ENCODE measurements around the gene SPPL2A.
"Not testable (repeated sequence)": the region's sequence is repeated elsewhere in the genome, so short reads cannot be mapped to it uniquely, and the experiment has no call there.

SPPL2A gene

DNA sequence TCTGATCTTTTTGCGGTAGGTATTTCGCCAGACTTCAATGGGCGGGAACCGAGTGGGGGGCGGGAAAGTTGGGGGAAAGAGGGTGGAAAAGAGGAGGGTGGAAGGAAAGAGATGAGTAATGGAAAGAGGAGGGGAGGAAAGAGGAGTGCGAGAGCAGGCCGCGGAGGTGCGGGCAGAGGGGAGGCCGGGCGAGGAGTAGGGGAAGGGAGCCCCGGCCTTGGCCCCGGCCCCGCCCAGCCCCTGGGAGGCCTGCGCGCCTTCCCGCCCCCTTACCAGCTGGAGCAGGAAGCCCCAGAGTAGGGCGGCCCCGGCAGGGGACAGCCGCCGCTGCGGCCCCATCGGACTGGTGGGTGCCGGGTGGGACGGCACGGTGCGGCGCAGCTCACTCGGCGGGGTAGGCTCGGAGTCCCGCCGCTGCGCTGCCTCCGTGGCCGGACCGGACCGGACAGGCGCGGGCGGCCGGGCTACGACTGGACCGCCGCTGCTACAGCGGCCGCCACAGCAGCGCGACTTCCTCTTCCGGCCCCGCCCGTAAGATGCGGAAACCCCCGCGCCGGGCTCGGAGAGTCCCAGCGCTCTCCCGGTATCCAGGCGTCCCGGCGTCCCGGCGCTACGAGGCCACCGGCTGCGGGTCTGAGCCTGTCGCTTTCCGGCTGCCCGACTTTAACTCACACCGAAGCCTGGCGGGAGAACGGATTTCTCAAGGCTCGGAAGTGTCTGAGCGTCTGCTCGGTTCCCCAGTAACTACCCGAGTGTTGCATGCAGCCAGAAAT lies at the start of gene SPPL2A:
Gene SPPL2A, minus strand, starts transcription at position 512 of the 773 bp plus-strand sequence. Its CDS starts 173 bp downstream, at position 339.
- DNase-seq = peak; percentile 70

DNA sequence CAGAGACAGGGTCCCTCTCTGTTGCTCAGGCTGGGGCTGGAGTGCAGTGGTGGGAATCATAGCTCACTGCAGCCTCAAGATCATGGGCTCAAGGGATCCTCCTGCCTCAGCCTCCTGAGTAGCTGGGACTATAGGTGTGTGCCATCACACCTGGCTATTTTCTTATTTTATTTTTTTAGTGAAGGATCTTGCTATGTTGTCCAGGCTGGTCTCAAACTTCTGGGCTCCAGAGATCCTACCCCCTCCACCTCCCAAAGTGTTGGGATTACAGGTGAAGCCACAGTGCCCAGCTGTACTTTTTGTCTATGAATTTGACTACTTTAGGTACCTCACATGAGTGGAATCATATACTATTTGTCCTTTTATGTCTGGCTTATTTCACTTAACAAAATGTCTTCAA lies 49.1 kb upstream of the SPPL2A start:
- no peak for DNase-seq

GRCh38 chr15:50813865-50814264 lies 48.4 kb upstream of the SPPL2A start:
- DNase-seq = no peak

GRCh38 chr15:50813089-50813488 lies 47.6 kb upstream of the SPPL2A start:
- no peak for DNase-seq

DNA sequence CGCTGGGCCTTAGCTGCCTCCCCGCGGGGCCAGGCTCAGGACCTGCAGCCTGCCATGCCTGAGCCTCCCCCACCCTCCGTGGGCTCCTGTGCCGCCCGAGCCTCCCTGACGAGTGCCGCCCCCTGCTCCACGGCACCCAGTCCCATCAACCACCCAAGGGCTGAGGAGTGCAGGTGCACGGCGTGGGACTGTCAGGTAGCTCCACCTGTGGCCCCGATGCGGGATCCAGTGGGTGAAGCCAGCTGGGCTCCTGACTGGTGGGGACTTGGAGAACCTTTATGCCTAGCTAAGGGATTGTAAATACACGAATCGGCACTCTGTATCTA lies 46.6 kb upstream of the SPPL2A start:
- not testable (repeated sequence) for DNase-seq

GRCh38 chr15:50811461-50812180 lies 46.1 kb upstream of the SPPL2A start:
- DNase-seq = not testable (repeated sequence)

- DNase-seq = no peak
These were observed 44.6 kb upstream of the SPPL2A start for GRCh38 chr15:50810128-50810527.

DNA sequence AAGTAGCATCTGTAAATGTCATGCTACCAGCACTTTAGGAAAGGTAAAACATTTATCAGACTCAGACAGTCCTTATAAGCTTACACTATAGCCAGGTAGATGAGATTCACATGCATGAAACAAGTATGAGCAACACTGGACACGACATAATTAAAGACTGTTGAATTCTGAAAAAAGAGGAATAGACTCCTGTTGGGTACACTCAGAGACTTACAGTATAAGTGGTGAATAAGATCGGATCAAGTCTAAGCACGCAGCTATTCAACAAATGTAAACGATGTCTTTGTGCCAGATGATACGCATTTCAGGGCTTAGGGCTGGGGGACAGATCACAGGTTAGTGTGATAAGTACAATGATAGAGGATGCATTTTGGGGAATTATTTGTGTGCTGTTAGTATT lies 43.2 kb upstream of the SPPL2A start:
- DNase-seq = no peak

- no peak for DNase-seq
These were observed 38.1 kb upstream of the SPPL2A start for GRCh38 chr15:50803479-50804180.

DNA sequence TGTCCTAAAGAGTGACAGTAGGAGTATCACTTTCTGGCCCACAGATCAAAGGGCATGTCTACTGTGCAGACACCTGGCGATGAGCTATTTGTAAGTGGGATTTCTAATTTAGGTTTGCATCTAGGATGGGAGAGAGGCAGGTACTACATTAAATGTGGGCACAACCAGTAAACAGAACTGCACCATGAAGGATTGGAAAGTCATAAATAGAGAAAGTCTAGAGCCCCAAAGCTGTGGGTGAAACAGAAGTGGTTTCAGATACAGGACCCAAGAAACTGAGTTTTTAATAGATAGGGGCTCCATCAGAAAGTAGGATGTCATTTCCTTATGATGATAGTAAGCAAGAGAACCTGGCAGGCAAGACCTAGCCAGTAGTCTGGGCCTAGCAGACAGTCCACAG lies 35.2 kb upstream of the SPPL2A start:
- no peak for DNase-seq

DNA sequence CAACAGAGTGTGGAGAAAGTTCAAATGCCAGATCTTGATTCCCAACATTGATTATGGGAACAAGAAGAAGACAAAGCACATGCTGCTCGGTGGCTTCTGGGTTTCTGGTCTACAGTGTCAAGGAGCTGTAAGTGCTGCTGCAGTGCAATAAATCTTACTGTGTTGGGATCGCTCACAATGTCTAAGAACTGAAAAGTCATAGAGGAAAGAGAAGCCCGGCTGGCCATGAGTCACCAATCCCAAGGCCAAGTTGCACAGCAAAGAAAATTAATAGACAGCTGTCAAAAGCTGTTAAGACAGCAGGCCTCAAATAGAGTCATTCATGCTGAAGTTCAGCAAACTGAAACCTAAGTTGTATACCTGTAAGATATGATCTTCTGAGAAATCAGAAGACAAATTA lies 33.2 kb upstream of the SPPL2A start:
- no peak for DNase-seq

DNA sequence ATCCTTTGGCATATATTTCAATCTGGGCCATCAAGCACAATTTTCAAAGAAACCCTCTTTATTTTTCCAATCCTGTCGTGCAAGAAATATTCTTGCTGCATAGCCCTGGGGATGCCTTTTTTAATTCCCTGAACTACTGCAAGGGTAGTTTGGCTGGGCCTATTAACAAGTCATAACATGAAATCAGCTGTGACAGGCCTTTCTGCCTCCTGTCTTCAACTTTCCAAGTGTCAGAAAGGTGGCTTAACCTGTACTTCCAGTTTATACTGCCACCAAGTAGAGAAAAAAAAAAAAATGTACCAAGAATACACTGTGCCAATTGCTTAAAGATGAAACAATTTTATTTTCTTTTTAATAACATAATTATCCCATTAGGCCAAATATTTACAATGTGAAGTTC lies 32.4 kb upstream of the SPPL2A start:
- no peak for DNase-seq

GRCh38 chr15:50791486-50791885 lies 26.0 kb upstream of the SPPL2A start:
- DNase-seq = no peak

GRCh38 chr15:50790778-50791453 lies 25.4 kb upstream of the SPPL2A start:
- no peak for DNase-seq

- no peak for DNase-seq
These were observed 21.4 kb upstream of the SPPL2A start for GRCh38 chr15:50786871-50787270.

- no peak for DNase-seq
These were observed 20.9 kb upstream of the SPPL2A start for GRCh38 chr15:50786438-50786837.

DNA sequence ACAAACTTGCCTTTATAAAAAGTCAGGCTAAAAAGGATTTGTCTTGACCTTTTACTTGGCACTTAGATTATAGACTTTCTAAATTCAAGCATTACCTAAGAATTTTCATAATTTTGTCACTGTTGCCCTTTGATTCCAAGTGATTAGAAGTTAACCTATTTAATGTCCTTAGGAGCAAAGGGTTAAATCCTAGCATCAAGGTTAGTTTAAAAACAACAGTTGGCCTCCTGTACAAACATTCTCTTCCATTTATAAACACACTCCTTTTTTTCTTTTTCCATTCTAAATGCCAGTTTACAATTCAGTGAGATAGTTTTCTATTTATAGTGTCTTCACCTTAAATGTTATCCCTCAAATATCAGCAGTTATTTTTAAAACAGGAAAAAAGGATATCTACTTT lies 18.4 kb upstream of the SPPL2A start:
- DNase-seq = peak; percentile 10

- DNase-seq = peak; percentile 30
These were observed 17.9 kb upstream of the SPPL2A start for GRCh38 chr15:50783411-50783810.

GRCh38 chr15:50778086-50778485 lies 12.6 kb upstream of the SPPL2A start:
- DNase-seq = no peak

DNA sequence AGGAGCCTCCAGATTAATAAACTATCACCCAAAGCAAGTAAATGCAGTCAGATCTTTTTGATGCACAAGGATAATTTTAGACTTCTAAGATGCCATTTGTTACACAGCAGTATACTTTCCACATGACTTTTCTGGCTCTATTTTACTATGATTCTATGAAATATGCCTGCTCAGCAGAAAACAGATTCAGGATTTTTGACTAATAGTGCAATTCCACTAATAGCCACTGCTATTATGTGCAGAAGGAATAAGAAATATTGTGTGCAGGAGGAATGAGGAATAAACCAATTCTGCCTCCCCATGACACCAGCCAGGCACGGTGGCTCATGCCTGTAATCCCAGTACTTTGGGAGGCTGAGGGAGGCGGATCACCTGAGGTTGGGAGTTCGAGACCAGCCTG lies 11.5 kb upstream of the SPPL2A start:
- no peak for DNase-seq

- DNase-seq = no peak
These were observed 8.9 kb upstream of the SPPL2A start for GRCh38 chr15:50774450-50774849.

DNA sequence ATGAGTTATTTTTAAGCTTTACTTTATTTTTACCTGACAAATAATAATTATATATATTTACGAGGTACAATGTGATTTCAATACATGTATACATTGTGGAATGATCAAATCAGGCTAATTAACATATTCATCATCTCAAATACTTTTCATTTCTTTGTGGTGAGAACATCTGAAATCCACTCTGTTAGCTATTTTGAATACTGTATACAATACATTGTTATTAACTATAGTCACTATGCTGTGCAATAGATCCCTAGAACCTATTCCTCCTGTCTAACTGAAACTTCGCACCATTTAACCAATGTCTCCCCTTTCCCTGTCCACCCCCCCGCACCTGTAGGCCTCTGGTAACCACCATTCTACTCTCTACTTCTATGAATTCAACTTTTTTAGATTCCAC lies 7.9 kb upstream of the SPPL2A start:
- no peak for DNase-seq

GRCh38 chr15:50767332-50767861 lies 1.9 kb upstream of the SPPL2A start:
- no peak for DNase-seq

Data from NCI-H146 (cell line).